Measurements from ENCODE around the gene RPS6KA5. TPM values are rescaled to one million over a fixed set of nuclear protein-coding genes. Genes with fewer than 3 reads are reported as not detected.

The RPS6KA5 gene
- total RNA-seq, 1 experiment from 2014 or later = 24.2 TPM

DNA sequence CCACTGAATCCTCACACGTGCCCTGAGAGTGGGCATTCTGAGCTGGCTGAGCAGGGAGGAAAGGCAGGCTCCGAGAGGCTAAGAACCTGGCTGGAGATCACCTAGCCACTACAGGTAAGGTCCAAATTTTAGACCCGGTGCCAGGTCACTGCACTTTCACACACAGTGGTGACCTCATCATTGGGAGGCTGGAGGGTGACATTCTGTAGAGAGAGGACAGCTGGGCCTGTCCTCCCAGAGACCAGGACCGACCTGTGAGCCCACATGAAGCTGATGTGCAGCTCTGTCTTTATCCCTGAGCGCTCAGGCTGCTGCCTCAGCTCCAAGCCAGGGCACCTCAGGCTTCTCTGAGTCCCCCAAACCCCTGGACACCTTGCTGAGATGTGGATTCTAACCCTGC, 248.3 kb downstream of the RPS6KA5 start:
- CTCF ChIA-PET = no interaction called here
- BruUV-seq (replicated peaks) = no TSS peak
- Histone ChIP-seq H3K27me3 (ENCODE audit: insufficient read depth, low read length) (no peaks in the 10 kb centered on the region), H4K20me1 (ENCODE audit: insufficient read depth) (no peaks in the 10 kb centered on the region), H3K9me2 (ENCODE audit: insufficient read depth) (no peaks in the 10 kb centered on the region), H3K9me3 (ENCODE audit: control insufficient read depth in 1 of 2, insufficient read depth in 1 of 2, low read depth in 1 of 2, low read length in 2 of 2) (no peaks in the 10 kb centered on the region), H3K79me2 (ENCODE audit: insufficient read depth, low read length) (peaks cover 50% of the 10 kb centered on the region; the same call in 1 of the 2 replicates), H3K4me1 (ENCODE audit: control insufficient read depth in 1 of 2, insufficient read depth in 2 of 2, low read length in 2 of 2) (peaks cover 0 to 22% of the 10 kb centered on the region in 2 experiments; a peak in 1 of 4 replicates), H3K4me3 (replicated peaks in 1 of 2; ENCODE audit: low read depth in 1 of 2, low read length in 2 of 2) (no peak overlapping the region), H3K9ac (ENCODE audit: low read length) (no peak overlapping the region), H2AFZ (ENCODE audit: low read depth, low read length, poor library complexity, severe bottlenecking) (no peak overlapping the region), H3K27ac (ENCODE audit: low read depth, low read length) (no peak overlapping the region), H3K4me2 (ENCODE audit: low read length) (no peak overlapping the region), H3K36me3 (ENCODE audit: control insufficient read depth in 1 of 2, insufficient read depth in 2 of 2, low read length in 2 of 2) (no peaks in the 10 kb centered on the region)
- intact Hi-C loops (cut with micrococcal nuclease) = no loop called here
- TF ChIP-seq JUND (IDR thresholded peaks at IDR 0.05) (no peak), POLR2AphosphoS5 (IDR thresholded peaks at IDR 0.05; ENCODE audit: low read depth, low read length) (no peak)
- RAD21 ChIA-PET (ENCODE audit: low non-redundant PET in 1 of 2, low total read pairs in 2 of 2, uncharacterized antibody in 2 of 2, unreplicated experiment in 2 of 2) = no interaction called here
- no peak for DNase-seq (ENCODE audit: low read depth, low spot score)
- POLR2A ChIA-PET = no interaction called here
- ATAC-seq = no peak

DNA sequence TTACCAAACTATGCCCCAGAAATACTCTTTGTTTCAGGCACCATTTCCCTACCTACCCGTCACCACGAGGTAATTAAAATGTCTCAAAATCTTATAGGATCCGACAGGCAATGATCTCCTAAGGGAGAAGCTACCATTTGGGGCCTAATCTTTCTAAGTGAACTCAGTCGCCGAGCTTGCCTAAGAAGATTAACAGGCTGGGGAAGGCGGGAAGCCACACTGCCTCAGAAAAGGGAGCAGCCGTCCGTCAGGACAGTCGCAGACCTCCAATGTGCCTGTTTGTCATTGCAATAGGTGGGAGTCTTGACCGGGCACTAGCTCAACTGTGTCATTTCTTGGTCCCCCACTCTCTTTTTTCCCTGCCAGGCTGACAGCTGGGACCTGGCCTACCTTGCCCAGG, 248.8 kb downstream of the RPS6KA5 start:
- Histone ChIP-seq H3K4me2 (ENCODE audit: low read length) (no peak overlapping the region), H3K79me2 (ENCODE audit: insufficient read depth, low read length) (peaks cover 50% of the 10 kb centered on the region; the same call in 1 of the 2 replicates), H3K36me3 (ENCODE audit: control insufficient read depth in 1 of 2, insufficient read depth in 2 of 2, low read length in 2 of 2) (no peaks in the 10 kb centered on the region), H3K4me3 (replicated peaks in 1 of 2; ENCODE audit: low read depth in 1 of 2, low read length in 2 of 2) (no peak overlapping the region), H2AFZ (ENCODE audit: low read depth, low read length, poor library complexity, severe bottlenecking) (no peak overlapping the region), H3K9ac (ENCODE audit: low read length) (no peak overlapping the region), H4K20me1 (ENCODE audit: insufficient read depth) (no peaks in the 10 kb centered on the region), H3K9me3 (ENCODE audit: control insufficient read depth in 1 of 2, insufficient read depth in 1 of 2, low read depth in 1 of 2, low read length in 2 of 2) (no peaks in the 10 kb centered on the region), H3K27me3 (ENCODE audit: insufficient read depth, low read length) (no peaks in the 10 kb centered on the region), H3K9me2 (ENCODE audit: insufficient read depth) (no peaks in the 10 kb centered on the region), H3K27ac (ENCODE audit: low read depth, low read length) (no peak overlapping the region), H3K4me1 (ENCODE audit: control insufficient read depth in 1 of 2, insufficient read depth in 2 of 2, low read length in 2 of 2) (peaks cover 0 to 19% of the 10 kb centered on the region in 2 experiments; a peak in 1 of 4 replicates)
- ATAC-seq (no peak), DNase-seq (ENCODE audit: low read depth, low spot score) (no peak)
- ChIA-PET CTCF (no interaction called here), POLR2A (no interaction called here), RAD21 (ENCODE audit: low non-redundant PET in 1 of 2, low total read pairs in 2 of 2, uncharacterized antibody in 2 of 2, unreplicated experiment in 2 of 2) (no interaction called here)
- BruUV-seq (replicated peaks) = no TSS peak
- intact Hi-C loops (cut with micrococcal nuclease) = no loop called here
- TF ChIP-seq ELF1 (IDR thresholded peaks at IDR 0.05; ENCODE audit: borderline replicate concordance, low read depth) = no peak
- TF ChIP-seq FOSL1 (IDR thresholded peaks at IDR 0.05; ENCODE audit: low read depth) = no peak

GRCh38 chr14:90810806-90811205, 249.6 kb downstream of the RPS6KA5 start:
- Histone ChIP-seq H3K4me2 (ENCODE audit: low read length) (no peak overlapping the region), H3K4me1 (ENCODE audit: control insufficient read depth in 1 of 2, insufficient read depth in 2 of 2, low read length in 2 of 2) (peaks cover 0 to 17% of the 10 kb centered on the region in 2 experiments; a peak in 1 of 4 replicates), H4K20me1 (ENCODE audit: insufficient read depth) (no peaks in the 10 kb centered on the region), H3K9ac (ENCODE audit: low read length) (no peak overlapping the region), H3K9me2 (ENCODE audit: insufficient read depth) (no peaks in the 10 kb centered on the region), H3K27ac (ENCODE audit: low read depth, low read length) (no peak overlapping the region), H3K4me3 (replicated peaks in 1 of 2; ENCODE audit: low read depth in 1 of 2, low read length in 2 of 2) (no peak overlapping the region), H3K27me3 (ENCODE audit: insufficient read depth, low read length) (no peaks in the 10 kb centered on the region), H3K36me3 (ENCODE audit: control insufficient read depth in 1 of 2, insufficient read depth in 2 of 2, low read length in 2 of 2) (no peaks in the 10 kb centered on the region), H3K9me3 (ENCODE audit: control insufficient read depth in 1 of 2, insufficient read depth in 1 of 2, low read depth in 1 of 2, low read length in 2 of 2) (no peaks in the 10 kb centered on the region), H3K79me2 (ENCODE audit: insufficient read depth, low read length) (peaks cover 50% of the 10 kb centered on the region; the same call in 1 of the 2 replicates), H2AFZ (ENCODE audit: low read depth, low read length, poor library complexity, severe bottlenecking) (no peak overlapping the region)
- intact Hi-C loops (cut with micrococcal nuclease) = no loop called here
- DNase-seq (ENCODE audit: low read depth, low spot score) = no peak
- ChIA-PET RAD21 (ENCODE audit: low non-redundant PET in 1 of 2, low total read pairs in 2 of 2, uncharacterized antibody in 2 of 2, unreplicated experiment in 2 of 2) (no interaction called here), POLR2A (no interaction called here), CTCF (no interaction called here)
- BruUV-seq (replicated peaks) = no TSS peak
- no peak for ATAC-seq
- TF ChIP-seq, protein P1, sequence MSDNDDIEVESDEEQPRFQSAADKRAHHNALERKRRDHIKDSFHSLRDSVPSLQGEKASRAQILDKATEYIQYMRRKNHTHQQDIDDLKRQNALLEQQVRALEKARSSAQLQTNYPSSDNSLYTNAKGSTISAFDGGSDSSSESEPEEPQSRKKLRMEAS (IDR thresholded peaks at IDR 0.05) = no peak
- TF ChIP-seq REST (IDR thresholded peaks at IDR 0.05; ENCODE audit: low read depth) = no peak
- TF ChIP-seq POLR2AphosphoS5 (IDR thresholded peaks at IDR 0.05; ENCODE audit: low read depth, low read length) = no peak
- TF ChIP-seq CBX3 (IDR thresholded peaks at IDR 0.05; ENCODE audit: low read depth) = no peak
- TF ChIP-seq, protein P2, sequence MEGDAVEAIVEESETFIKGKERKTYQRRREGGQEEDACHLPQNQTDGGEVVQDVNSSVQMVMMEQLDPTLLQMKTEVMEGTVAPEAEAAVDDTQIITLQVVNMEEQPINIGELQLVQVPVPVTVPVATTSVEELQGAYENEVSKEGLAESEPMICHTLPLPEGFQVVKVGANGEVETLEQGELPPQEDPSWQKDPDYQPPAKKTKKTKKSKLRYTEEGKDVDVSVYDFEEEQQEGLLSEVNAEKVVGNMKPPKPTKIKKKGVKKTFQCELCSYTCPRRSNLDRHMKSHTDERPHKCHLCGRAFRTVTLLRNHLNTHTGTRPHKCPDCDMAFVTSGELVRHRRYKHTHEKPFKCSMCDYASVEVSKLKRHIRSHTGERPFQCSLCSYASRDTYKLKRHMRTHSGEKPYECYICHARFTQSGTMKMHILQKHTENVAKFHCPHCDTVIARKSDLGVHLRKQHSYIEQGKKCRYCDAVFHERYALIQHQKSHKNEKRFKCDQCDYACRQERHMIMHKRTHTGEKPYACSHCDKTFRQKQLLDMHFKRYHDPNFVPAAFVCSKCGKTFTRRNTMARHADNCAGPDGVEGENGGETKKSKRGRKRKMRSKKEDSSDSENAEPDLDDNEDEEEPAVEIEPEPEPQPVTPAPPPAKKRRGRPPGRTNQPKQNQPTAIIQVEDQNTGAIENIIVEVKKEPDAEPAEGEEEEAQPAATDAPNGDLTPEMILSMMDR (IDR thresholded peaks at IDR 0.05 in 2 of 3, conservative IDR thresholded peaks at IDR 0.05 in 1 of 3; ENCODE audit: borderline replicate concordance in 1 of 3, insufficient read depth in 1 of 3, low read depth in 2 of 3, low read length in 2 of 3) = no peak

All from HCT116 (cell line).